HG02588 (cell line): ENCODE measurements around the gene TULP3.

Experiments used
- ATAC-seq: cut with Tn5 transposase; IDR thresholded peaks from one replicate; pipeline ENCODE4 v1.9.1; 2021; ENCODE audit warnings: mild to moderate bottlenecking, moderate library complexity; ENCODE audit not compliant: unreplicated experiment

TULP3 gene

DNA sequence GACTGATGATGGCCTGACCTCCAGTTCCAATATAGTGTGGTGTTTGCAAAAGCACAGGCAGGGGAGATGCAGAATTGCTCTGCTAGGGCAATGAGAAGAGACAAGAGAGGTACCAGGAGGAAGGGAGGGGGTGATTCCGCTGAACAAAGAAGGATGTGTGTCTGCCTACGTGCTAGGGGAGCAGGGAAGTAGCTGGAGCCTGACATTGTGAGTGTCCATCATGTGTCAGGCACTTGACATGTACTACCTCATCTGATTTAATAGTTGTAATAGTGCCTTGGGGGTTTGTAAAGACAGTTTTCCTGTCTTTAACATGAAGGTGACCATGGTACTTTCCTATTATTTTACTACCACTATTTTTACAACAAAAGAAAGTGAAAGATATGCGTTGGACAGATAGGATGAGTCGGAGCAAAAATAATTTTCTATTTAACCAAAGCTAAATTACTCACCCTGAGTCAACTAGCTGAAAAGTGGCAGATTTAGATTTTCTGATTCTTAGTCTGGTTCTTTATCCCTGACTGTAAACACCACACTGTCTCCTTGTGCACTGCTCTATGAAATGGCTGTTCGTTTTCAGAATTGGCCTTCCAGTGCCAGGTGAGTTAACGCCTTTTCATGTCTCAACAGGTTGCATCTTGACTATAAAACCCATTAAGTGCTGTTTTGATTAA lies 34.8 kb downstream of the TULP3 start:
- ATAC-seq = no peak

DNA sequence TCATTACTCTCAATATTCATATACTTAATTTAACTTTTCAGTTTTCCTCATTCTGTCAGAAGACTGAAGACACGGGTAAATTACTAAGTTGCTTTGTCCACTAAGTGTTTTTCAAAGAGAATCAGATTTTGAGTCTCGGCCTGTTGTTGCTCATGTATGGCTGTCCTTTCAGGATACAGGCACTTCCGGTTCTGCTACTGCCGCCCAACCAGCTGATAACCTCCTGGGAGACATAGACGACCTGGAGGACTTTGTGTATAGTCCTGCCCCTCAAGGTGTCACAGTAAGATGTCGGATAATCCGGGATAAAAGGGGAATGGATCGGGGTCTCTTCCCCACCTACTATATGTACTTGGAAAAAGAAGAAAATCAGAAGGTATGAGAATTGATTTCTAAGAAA lies 40.2 kb downstream of the TULP3 start:
- no peak for ATAC-seq

DNA sequence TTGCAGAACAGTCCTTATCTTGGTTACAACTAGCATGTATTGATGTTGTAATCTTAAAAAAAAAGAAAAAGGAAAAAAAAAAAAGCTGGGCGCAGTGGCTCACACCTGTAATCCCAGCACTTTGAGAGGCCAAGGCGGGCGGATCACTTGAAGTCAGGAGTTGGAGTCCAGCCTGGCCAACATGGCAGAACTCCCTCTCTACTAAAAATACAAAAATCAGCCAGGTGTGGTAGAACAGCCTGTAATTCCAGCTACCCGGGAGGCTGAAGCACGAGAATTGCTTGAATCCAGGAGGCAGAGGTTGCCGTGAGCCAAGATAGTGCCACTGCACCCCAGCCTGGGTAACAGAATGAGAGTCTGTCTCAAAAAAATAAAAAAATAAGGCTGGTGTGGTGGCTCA lies 42.9 kb downstream of the TULP3 start:
- no peak for ATAC-seq

DNA sequence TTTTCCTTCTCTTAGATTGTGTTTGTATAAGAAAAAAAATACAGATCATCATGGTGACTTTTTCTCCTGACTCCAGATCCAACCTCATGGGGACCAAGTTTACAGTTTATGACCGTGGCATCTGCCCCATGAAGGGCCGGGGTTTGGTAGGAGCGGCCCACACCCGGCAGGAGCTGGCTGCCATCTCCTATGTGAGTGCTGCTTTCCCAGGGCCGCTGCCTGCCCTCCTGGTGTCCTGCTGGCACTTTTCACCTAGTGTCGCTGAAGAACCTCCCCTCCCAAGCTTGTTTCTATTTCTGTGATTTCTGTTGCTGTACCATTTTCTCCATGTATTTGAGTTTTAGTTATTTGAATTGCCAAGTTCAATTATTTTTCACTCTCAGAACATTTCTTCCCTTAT lies 43.7 kb downstream of the TULP3 start:
- no peak for ATAC-seq

DNA sequence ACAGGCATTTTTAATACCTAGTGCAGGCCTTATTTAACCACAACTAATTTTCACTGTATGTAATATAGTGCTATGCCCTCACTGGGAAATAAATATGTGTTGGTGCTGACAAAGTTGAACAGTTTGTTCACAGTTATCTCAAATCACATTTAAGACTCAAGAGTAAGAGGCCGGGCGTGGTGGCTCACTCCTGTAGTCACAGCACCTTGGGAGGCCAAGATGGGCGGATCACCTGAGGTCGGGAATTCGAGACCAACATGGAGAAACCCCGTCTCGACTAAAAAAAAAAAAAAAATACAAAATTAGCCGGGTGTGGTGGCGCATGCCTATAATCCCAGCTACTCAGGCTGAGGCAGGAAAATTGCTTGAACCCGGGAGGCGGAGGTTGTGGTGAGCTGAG lies 45.6 kb downstream of the TULP3 start:
- ATAC-seq = no peak

DNA sequence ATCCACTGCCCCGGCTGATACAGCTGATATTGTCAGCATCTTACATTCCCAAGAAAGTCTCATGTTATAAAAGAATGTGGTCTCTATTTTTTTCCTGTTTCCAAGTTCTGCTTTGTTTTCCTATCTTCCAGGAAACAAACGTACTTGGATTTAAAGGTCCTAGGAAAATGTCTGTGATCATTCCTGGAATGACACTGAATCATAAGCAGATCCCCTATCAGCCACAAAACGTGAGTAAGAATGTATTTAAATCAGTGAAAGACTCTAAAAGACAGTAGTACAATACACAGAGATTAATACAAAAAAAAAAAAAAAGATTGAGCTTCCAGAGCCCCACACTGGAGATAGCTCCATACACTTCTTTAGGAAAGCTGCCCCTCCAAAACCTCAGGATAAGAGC lies 46.8 kb downstream of the TULP3 start:
- ATAC-seq = no peak

DNA sequence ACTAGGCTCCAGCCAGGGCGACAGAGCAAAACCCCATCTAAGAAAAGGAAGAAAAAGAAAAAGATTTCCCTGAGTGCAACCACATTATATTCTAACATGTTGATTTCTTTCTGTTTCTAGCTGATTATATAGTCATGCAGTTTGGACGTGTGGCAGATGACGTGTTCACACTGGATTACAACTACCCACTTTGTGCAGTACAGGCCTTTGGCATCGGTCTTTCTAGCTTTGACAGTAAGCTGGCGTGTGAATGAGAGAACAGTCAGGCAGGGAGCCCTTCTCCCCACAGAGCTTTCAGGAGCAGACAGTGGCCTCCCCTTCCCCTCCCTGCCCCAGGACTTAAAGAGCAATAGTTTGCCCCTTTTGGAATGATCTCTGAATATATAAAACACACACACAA lies 48.5 kb downstream of the TULP3 start:
- no peak for ATAC-seq

DNA sequence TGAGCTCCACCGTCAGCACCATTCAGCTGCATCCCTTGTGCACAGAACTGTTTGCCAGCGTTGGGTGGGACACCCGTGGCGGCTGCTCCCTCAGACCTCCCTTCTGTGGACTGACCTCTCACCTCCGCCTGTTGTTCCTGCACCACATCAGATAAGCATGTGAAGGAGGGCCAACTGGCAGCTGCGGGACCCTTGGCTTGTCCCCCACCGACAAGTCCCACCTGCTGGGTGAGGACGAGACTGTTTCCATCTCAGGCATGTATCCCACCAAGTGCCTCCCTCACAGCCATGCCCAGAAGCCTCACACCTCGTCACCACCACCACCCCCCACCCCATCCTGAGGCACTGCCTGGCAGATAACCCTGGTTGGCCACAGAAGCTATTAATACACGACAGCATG lies 49.9 kb downstream of the TULP3 start:
- ATAC-seq = no peak

DNA sequence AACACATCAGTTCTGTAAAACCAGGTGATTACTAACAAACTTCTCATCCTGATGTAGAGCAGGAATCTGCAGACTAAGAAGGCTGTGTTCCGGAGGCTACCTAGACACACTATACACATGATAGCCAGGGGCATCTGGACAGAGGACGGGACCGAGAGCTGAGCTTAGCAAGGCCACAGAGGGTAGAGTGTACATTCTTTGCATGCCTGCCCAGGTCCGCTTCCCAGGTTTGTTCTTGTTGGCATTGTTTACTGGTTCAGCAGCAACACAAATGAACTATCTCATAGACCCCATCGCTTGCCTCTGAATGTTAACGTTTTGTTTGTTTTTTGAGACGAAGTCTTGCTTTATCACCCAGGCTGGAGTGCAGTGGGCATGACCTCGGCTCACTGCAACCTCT lies 50.8 kb downstream of the TULP3 start:
- no peak for ATAC-seq

DNA sequence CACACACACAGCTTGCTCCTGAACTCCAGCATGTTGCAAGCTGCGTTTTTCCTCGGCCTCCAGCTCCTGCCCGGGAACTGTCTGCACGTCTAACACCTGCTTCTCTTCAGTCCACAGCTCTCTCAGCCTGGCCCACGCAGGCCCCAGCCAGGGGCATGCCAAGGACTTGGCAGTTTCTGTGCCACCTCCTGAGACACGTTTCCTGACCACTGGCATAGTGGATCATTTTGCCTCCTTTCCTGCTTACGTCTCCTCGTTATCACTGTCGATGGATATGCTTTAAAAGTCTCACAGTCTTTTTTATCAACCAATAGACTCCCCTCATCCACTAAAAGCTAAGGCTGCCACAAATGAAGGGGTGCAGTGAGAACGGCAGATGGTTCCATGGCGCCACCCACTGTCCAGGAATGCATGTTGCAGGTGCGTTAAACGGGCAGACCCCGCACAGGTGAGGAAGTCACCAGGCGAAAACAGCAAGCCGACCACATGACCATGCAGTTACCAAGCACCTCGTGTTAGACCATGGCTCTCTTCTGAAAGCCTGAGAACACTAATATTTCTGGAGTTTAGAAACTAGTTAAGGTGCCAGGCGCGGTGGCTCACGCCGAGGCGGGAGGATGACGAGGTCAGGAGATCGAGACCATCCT lies 53.8 kb downstream of the TULP3 start:
- no peak for ATAC-seq

DNA sequence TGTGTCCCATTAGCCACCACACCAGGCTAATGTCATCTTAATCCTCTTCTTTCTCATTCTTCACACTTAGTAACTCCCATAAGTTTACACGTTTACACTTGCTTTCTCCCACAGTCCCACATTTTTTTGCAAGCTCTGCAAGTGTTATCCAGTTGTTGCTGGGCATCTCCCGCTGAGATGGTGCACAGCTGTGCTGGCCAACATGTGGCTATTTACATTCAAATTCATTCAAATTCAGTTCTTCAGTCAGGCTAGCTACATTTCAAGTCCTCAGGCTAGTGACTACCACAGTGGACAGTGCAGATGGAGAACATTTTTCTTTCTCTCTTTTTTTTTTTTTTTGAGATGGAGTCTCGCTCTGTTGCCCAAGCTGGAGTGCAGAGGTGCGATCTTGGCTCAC lies 58.7 kb downstream of the TULP3 start:
- ATAC-seq = no peak

DNA sequence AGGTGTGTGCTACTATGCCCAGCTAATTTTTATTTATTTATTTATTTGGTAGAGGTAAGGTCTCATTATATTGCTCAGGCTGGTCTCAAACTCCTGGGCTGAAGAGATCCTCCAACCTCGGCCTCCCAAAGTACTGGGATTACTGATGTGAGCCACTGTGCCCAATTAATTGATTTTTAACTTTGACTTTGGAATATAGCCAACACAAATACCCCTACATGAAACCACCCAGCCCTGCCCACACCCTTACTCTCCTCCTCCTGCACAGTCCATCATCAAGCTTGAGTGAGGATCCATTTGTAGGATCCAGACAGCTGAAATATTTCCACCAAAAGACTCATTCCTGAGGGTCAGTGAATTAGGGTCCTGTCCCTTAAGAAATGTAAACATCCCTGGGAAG lies 65.2 kb downstream of the TULP3 start:
- ATAC-seq = no peak

DNA sequence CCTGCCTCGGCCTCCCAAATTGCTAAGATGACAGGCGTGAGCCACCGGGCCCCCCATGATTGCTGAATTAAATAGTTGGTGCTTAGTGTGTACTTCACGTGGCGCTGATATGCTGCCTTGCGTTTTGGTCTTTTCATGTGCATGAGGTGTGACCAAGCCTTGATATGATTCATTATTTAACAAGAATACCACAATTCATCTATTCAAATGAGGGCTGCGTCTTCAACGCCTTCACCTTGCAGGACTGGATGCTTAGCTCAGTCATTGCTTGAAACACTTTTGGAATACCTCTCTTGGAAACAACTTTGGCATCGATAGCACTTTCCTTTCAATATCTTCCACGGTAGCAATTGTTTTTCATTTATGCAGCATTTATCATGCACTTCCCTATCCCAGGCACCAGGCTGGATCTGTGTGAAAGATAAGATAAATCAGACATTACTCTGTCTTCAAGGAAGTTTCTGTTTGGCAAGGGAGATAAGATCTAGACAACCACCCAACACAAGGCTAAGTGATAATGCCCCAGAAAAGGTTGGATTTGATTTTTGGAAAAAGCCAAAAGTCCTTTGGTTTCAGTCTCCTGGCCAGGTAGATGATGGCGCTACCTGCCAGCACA lies 67.2 kb downstream of the TULP3 start:
- no peak for ATAC-seq

DNA sequence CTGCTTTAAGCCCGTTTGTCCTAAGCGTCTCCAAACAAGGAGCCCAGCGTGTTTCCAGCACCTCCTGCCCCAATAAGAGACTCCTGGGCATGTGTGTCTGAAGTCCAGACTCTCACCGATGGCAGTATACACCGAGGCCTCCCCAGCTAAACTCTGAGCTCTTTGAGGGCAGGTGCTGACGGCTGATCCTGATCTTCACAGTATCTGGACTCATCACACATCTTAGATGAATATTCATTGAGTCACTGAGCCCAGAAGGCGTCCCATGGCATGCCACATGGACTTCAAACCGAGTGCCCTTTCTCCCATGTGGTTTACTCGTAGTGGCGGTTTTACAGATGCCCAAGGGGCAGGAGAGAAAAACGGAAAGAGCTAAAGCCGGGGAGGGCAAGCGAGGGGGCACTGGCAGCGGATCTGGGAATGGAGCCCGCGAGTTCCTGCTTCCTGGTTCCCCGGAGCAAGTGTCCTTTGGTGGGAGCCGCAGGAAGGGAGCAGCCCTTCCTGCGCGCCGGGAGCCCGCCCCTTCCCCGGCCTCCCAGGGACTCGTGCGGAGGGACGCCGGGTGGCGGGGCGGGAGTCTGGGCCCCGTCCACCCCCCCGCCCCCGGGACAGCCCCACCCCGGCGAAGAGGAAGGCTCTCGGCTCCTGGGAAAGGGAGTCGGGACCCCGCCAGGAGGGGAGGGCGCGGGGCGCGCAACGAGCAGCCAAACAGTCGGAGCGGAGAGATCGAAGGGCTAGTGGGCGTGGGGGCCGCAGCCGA lies 67.9 kb downstream of the TULP3 start:
- ATAC-seq = no peak

DNA sequence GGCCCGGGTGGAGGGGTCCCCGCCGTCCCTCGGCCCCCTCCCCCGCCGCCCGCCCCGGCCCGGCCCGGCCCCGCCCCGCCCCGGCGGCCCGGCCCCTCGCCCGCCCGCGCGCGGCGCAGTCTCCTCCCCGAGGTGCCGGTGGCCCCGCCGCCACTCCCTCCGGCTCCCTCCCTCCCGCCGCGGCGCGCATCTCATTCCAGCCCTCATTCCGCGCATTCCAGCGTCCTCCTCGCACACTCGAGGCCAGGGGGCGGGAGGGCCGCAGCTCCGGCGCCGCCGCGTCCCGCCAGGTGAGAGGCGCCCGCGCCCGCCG lies 68.5 kb downstream of the TULP3 start, which contains the start of gene TEAD4:
TSS of gene TEAD4 (plus strand) at position 206 of the 313 bp plus-strand sequence.
- ATAC-seq = no peak

DNA sequence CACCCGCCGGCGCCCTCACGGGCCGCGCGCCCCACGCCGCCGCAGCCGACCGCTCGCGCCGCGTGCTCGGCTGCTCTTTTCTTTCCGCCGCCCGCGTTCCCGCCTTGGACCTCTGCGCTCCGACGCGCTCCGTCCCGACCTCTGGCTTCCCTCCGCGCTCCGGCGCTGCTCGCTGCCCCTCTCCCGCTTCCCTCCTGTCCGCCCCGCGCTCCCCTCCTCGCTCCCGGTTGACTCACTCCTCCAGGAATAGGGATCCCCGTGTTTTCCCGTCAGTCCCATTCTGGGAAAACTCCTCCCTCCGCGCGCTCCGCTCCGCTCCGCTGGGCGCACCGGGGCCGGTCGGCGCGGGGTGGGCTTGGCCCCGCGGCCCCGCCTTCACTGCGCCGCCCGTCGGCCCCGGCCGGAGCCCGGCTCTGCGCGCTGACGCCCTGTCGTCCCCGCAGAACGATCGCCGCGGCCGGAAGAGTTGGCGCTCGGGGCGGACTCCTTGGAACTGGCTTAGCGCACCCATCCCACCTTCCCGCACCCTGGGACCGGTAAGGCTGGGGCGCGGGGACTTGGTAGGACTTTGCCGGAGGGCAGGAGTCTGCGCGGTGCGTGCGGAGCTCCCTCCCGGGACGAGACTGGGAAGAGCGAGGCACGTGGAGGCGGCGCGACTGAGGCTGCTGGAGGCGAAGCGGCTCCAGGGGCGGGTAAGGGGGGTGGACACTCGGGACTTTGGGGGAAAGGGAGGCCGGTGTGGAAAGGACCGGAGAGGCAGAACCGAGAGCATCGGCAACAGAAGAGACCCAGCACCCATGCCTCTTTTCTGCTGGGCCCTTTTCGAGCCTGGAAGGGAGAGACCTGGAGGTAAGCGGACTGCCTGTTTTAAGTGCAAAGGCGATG lies 69.1 kb downstream of the TULP3 start:
- ATAC-seq = no peak

DNA sequence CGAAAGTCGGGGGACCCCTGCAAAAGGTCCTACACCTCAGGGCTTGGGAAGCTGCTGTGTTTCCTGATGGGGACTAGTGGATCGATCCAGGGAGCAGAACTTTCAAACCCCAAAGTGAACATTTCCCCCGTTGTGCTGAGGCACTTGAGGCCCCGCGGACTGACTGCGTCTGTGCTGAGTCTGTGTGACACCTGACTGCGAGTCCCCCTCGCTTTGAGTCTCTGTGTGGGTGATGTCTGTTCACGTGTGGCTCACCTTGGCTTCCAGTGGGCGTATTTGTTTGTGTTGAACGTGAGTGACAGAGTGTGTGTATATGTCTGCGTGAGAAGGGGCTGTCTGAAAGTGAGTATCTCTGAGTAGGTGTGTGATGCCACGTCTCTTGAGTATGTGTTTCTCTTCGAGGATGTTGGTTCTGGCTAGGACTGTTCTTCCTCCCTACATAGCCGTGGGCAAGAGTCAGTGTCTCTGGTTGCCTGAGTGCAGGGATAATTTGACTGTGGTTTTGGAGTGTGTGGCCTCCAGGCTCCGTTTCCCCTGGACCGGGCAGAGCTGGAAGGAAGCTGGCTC lies 69.8 kb downstream of the TULP3 start:
- no peak for ATAC-seq

DNA sequence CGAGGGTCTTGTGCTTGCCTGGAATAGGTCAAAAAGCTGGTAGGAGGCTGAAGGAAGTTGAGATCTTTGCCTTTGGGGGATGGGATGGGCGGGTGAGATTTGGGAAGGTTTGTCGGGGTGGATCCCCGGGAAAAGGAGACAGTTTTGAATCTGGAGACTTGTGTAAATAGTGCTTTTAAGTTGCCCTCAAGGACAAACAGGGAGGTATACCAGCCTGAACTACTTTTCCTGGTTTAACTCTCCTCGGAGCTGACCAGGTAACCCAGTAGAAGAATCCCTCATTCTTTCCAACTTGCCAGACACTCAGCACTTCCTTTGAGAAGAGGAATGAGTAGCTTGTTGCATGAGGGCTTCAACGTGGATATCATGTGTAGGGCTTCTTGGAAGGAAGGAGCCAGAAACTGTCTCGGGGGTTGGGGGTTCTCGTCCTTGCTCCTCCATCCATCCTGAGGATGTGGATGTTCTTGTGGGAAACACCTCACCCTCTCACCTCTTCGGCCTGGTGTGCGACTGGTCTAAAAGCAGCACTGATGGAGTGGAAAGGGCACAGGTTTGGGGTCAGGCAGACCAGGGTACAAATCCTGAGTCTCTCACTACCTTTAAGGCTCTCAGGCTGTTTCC lies 70.4 kb downstream of the TULP3 start:
- no peak for ATAC-seq

DNA sequence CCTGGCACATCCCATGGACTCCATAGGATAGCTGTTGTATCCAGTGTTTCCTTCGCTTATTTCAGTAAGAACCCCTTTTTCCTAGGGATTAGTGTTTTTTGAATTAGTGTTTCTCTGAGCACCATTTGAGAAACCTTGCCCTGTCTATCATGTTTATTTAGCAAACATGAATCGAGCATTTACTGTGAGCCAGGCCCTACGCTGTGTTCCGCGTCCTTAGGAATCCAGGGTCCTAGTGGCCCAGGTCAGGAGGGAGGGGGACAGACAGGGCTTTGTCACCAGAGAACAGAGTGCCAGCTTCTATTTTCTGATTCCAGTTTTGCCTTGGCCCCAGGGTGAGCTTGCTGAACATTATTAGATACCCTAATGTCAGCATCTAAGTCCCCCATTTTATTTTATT lies 71.0 kb downstream of the TULP3 start:
- ATAC-seq = no peak

DNA sequence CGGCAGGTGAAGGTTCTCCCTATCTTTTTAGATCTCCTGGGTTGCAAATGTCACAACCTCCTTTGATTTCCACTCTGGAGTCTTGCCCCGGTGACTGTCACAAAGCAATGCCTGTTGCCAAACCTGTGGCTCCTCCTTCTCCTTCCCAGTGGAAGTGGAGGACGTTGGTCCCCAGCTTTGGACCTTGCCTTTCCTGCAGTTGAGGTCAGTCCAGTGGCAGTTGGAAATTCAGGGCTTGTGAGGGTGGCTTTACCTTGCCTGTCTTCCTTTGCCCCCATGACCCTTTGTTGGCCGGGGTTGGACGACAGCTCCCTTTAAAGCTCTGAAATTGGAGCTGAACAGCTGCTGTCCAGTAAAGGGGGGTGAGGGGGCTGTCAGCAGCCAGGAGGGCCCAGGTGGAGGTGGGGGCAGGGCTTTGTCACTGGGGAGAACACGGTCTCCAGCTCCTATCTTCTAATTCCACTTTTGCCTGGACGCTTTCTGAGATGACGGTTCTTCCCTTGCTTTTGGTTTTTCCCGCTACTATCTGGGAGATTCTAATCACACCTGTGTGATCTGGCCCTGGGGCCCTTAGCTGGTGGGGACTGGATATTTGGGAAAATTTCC lies 72.6 kb downstream of the TULP3 start:
- ATAC-seq = no peak
